Cardiac fibroblast (primary cell): ENCODE measurements around the gene ARMC9.

ENCODE experiments used
- DNase-seq, 2 donors: peaks; one replicate each; pipeline versions ENCODE4 v3.0.0 to v3.0.0-alpha.2; 2010; ENCODE audit warnings: low read depth in 2 of 2
- H3K4me3 ChIP-seq, 2 donors: replicated peaks in 1 of 2; 1 replicate in 1 of 2; 2 replicates in 1 of 2; pipeline ENCODE4 v1.5.1; 2011; ENCODE audit warnings: low read depth in 2 of 2, low read length in 2 of 2, mild to moderate bottlenecking in 2 of 2, moderate library complexity in 1 of 2
- TF ChIP-seq, protein P1 (sequence below): IDR thresholded peaks from one replicate; pipeline ENCODE4 v1.5.1; 2011; ENCODE audit warnings: low read depth, mild to moderate bottlenecking, low read length, inconsistent platforms

Gene ARMC9

DNA sequence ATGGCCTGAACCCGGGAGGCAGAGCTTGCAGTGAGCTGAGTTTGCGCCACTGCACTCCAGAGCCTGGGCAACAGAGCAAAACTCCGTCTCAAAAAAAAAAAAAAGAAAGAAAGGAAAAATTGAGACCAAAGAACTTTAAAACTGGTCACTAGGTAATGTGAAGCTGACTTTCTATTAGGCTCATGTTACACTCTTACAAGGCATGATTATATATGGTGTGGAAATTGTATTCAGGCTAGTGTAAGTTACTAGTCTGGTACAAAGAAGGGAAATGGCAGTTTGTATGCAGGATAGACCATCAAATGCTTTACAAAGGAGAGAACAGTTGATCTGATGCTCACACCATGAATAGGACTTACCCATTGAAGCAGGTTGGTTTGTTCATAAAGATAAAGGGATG lies 35.4 kb upstream of the ARMC9 start:
- TF ChIP-seq, protein P1, sequence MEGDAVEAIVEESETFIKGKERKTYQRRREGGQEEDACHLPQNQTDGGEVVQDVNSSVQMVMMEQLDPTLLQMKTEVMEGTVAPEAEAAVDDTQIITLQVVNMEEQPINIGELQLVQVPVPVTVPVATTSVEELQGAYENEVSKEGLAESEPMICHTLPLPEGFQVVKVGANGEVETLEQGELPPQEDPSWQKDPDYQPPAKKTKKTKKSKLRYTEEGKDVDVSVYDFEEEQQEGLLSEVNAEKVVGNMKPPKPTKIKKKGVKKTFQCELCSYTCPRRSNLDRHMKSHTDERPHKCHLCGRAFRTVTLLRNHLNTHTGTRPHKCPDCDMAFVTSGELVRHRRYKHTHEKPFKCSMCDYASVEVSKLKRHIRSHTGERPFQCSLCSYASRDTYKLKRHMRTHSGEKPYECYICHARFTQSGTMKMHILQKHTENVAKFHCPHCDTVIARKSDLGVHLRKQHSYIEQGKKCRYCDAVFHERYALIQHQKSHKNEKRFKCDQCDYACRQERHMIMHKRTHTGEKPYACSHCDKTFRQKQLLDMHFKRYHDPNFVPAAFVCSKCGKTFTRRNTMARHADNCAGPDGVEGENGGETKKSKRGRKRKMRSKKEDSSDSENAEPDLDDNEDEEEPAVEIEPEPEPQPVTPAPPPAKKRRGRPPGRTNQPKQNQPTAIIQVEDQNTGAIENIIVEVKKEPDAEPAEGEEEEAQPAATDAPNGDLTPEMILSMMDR = no peak
- no peak for DNase-seq
- no peak overlapping the region for H3K4me3 ChIP-seq

DNA sequence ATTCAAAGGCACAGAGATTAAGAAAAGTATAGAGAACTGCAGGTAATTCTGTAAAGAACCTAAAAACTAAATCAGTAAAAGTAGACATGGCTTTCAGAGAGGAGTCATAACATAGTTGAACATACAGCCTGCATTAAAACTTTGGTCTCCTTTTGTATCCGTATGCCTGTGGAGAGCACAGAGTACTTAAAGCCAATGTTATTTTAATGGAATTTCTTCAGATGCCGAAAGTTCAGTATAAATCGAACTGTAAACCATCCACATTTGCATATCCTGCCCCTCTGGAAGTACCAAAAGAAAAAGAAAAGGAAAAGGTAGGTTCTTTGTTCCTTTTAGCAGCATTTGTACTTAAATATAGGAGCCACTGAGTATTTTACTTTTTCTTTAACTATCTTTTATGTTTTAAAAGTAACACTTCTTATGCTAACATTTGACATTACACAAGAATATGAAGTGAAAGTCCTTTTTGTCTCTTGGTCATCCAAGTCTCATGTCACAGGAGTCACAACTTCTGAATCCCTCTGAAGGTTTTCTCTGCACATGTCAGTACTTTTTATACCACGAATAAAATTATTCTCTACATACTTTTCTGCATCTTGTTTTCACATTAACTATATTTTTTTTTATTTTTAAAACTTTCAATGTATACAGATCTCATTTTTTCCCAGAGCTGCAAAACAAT lies 34.9 kb upstream of the ARMC9 start:
- no peak overlapping the region for H3K4me3 ChIP-seq
- TF ChIP-seq, protein P1 = no peak
- no peak for DNase-seq

DNA sequence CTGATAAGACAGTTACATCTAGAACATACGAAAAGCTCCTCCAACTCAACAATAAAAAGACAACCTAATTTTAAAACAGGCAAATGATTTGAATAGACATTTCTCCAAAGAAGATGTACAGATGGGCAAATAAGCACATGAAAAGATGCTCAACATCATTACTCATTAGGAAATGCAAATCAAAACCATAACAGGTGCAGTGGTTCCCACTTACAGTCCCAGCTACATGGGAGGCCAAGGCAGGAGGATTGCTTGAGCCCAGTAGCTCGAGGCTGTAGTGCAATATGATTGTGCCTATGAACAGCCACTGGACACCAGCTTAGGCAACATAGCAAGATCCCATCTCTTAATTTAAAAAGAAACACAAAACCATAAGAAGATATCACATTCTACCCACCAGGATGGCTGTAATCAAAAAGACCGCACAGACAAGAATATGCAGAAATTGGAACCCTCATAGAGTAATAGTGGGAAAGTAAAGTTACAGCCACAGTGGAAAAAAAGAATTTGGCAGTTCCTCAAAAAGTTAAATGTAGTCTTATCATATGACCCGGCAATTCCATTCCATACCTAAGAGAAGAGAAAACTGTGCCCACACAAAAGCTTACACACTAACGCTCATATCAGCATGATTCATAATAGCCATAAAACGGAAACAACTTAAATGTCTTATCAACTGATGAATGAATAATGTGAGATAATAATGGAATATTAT lies 30.5 kb upstream of the ARMC9 start:
- no peak overlapping the region for H3K4me3 ChIP-seq
- TF ChIP-seq, protein P1 = no peak
- peak in 1 of 2 donors; percentile 57 for DNase-seq

DNA sequence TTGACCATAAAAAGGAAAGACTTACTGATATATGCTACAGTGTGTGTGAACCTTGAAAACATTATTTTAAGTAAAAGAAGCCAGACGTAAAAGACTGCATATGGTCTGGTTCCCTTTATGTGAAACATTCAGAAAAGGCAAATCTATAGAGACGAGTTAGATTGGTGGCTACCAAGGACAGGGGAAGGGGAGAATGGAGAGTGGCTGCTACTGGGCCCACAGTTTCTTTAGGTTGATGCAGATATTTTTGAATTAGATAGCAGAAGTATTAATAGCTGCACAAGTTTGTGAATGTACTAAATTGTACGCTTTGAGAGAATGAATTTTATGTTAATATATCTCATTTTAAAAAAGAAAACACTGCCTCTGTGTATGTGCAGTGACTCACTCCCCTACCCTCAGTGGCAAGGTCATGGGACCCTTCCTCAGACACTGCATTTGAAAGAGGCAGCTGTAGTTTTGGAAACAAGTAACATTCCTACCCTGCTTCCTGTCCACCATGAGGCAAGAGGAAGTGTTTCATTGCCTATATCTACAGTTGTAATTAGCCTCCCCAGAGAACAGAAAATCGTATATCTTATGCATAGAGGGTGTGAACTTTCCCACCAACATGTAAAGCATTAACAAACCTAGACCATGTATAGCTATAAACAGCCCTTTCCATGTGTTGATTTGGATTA lies 29.8 kb upstream of the ARMC9 start:
- DNase-seq = peak in 1 of 2 donors; percentile 38
- TF ChIP-seq, protein P1 = no peak
- no peak overlapping the region for H3K4me3 ChIP-seq

DNA sequence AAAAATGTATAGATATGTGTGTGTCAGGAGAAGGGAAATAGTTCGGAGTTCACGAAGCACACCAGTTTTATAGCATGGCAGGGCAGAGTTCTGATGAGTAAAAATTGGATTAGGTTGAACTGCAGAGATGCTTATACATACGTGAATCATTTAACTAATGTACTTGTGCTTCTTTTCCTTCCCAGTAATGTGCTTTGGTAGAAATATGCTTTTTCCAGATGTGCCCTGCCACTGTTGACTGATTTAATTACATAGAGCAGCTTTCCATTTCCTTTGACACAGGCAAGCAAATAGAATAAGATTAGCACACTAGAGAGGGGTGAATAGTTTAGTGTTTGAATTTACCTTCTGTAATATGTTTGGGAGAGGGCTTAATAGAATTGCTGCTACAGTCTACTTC lies 28.9 kb upstream of the ARMC9 start:
- TF ChIP-seq, protein P1 = no peak
- no peak for DNase-seq
- no peak overlapping the region for H3K4me3 ChIP-seq

DNA sequence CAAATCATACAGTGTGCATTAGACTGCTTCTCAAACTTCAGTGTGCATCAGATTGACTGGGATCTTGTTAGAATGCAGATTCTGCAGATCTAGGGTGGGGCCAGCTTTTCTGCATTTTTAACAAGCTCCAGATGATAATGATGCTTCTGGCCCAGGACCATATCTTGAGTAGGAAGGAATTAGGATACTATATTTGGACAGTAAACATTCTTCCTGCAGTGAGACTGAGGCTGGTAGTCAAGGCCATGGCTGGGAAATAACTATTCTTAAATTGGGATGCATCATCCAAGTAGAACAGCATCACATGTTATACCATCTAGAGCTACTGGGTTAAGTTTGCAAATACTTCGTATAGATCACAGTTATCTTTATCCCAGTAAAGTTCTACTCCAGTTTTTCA lies 28.4 kb upstream of the ARMC9 start:
- TF ChIP-seq, protein P1 = no peak
- no peak overlapping the region for H3K4me3 ChIP-seq
- peak in 1 of 2 donors; percentile 67 for DNase-seq
